K562 (cell line): ENCODE data around the gene PDE6G. TPM values are rescaled to one million over a fixed set of nuclear protein-coding genes. Genes with fewer than 3 reads are reported as not detected.

Source experiments
- ATAC-seq: fragments of 200-7000 bp; cut with Tn5 transposase; 3 replicates; pipeline ENCODE4 v1.9.1; 2020; ENCODE audit warnings: moderate library complexity
- BruUV-seq: library from RNA; stranded (reverse); fragments of 400-500 nt; replicated peaks from 2 replicates; lab custom pipeline; 2021; lab: Mats Ljungman, UMichigan
- CTCF ChIA-PET: fragments of 300-600 bp; formaldehyde crosslinking; extraction: SDS; loops from one replicate; lab custom pipeline; 2021; ENCODE audit warnings: low intra/inter-chr PET ratio; lab: Yijun Ruan, JAX
- POLR2A ChIA-PET: fragments of 300-600, 350-650 bp; sonication (Branson Sonifier 250); formaldehyde crosslinking; extraction: SDS; loops from one replicate; lab custom pipeline; 2021; ENCODE audit warnings: antibody characterized with exemption, inconsistent platforms; lab: Yijun Ruan, JAX
- DNase-seq, 4 experiments: peaks; one replicate each; pipeline versions ENCODE4 v3.0.0 to v3.0.0-alpha.2; 2011 to 2018; ENCODE audit warnings: low spot score in 3 of 4, mixed read lengths in 3 of 4; ENCODE audit errors: extremely low read depth in 1 of 4
- FAIRE-seq: peaks from 2 replicates; lab custom pipeline; 2011; peaks lifted over from hg19 to GRCh38; lab: Jason Lieb, UNC
- H2AFZ ChIP-seq: 2 replicates; pipeline ENCODE4 v1.6.0; 2011; ENCODE audit warnings: low read depth, low read length, control low read depth, inconsistent platforms
- H3K27ac ChIP-seq: fragments of 200-600 bp; 3 replicates; pipeline ENCODE4 v1.8.0; 2011; ENCODE audit warnings: low read depth, mild to moderate bottlenecking, control low read depth, inconsistent platforms, low read length, moderate library complexity, mixed read lengths; ENCODE audit errors: extremely low read depth
- H3K27me3 ChIP-seq, 2 experiments: fragments of 300-600 bp in 1 of 2; 2 replicates in 1 of 2; 3 replicates in 1 of 2; pipeline versions ENCODE4 v1.6.0 to v1.8.0; 2011; ENCODE audit warnings: inconsistent platforms in 2 of 2, low read length in 2 of 2, mild to moderate bottlenecking in 1 of 2, mixed read lengths in 1 of 2, moderate library complexity in 1 of 2; ENCODE audit not compliant: control insufficient read depth in 2 of 2, insufficient read depth in 2 of 2
- H3K36me3 ChIP-seq: fragments of 300-600 bp; 3 replicates; pipeline ENCODE4 v1.8.0; 2011; ENCODE audit warnings: mild to moderate bottlenecking, low read length, inconsistent platforms; ENCODE audit not compliant: control insufficient read depth, insufficient read depth
- H3K4me1 ChIP-seq, 2 experiments: fragments of 200-600 bp in 1 of 2; replicated peaks in 1 of 2; 2 replicates in 1 of 2; 3 replicates in 1 of 2; pipeline versions ENCODE4 v1.5.1 to v1.8.0; 2011; ENCODE audit warnings: inconsistent platforms in 2 of 2, low read length in 2 of 2, mild to moderate bottlenecking in 1 of 2, mixed read lengths in 1 of 2, moderate library complexity in 1 of 2; ENCODE audit not compliant: control insufficient read depth in 2 of 2, insufficient read depth in 2 of 2
- H3K4me2 ChIP-seq: 2 replicates; pipeline ENCODE4 v1.6.1; 2011; ENCODE audit warnings: low read length, control low read depth, inconsistent platforms, mixed read lengths; ENCODE audit not compliant: insufficient read depth
- H3K4me3 ChIP-seq: fragments of 200-600 bp; sonication (generic), shearing (Covaris generic); 2 replicates; pipeline ENCODE4 v1.5.1; 2016; ENCODE audit warnings: control low read depth, inconsistent platforms
- H3K79me2 ChIP-seq: fragments of 200-600 bp; 3 replicates; pipeline ENCODE4 v1.8.0; 2011; ENCODE audit warnings: low read length, inconsistent platforms; ENCODE audit not compliant: control insufficient read depth, insufficient read depth
- H3K9ac ChIP-seq, 2 experiments: 2 replicates each; pipeline versions ENCODE4 v1.6.0 to v1.6.1; 2011; ENCODE audit warnings: low read depth in 2 of 2, low read length in 2 of 2, control low read depth in 1 of 2, inconsistent platforms in 1 of 2, mild to moderate bottlenecking in 1 of 2, mixed read lengths in 1 of 2; ENCODE audit not compliant: insufficient read depth in 1 of 2
- H3K9me1 ChIP-seq: one replicate; pipeline ENCODE4 v1.6.0; 2011; ENCODE audit warnings: inconsistent platforms, mild to moderate bottlenecking, low read length, moderate library complexity; ENCODE audit not compliant: control insufficient read depth, insufficient read depth
- H3K9me3 ChIP-seq: replicated peaks from 2 replicates; pipeline ENCODE4 v1.5.1; 2011; ENCODE audit warnings: low read depth, low read length, inconsistent platforms; ENCODE audit not compliant: control insufficient read depth, insufficient read depth
- H4K20me1 ChIP-seq: replicated peaks from 2 replicates; pipeline ENCODE4 v1.6.1; 2011; ENCODE audit warnings: low read length, inconsistent platforms, mixed read lengths; ENCODE audit not compliant: control insufficient read depth, insufficient read depth
- BCL6 ChIP-seq: fragments of 250-450 bp; sonication (Bioruptor Pico); IDR thresholded peaks from 2 replicates; pipeline ENCODE4 v1.4.0; 2020
- HMGN3 ChIP-seq: IDR thresholded peaks from 2 replicates; pipeline ENCODE4 v1.6.1; 2011; ENCODE audit warnings: borderline replicate concordance, low read depth, mild to moderate bottlenecking, mixed read lengths, low read length; ENCODE audit not compliant: insufficient read length; ENCODE audit errors: extremely low read depth
- NCOA4 ChIP-seq: fragments of 450-650 bp; IDR thresholded peaks from 2 replicates; pipeline ENCODE4 v1.6.1; 2018; ENCODE audit warnings: mild to moderate bottlenecking; ENCODE audit not compliant: partially characterized antibody
- PCBP1 ChIP-seq: fragments of 200-400 bp; formaldehyde crosslinking; IDR thresholded peaks from 2 replicates; pipeline ENCODE4 v1.6.1; 2018; ENCODE audit warnings: mild to moderate bottlenecking, low read depth, low read length; ENCODE audit not compliant: poor library complexity, severe bottlenecking
- POLR2G ChIP-seq: fragments of 200-400 bp; formaldehyde crosslinking; IDR thresholded peaks from 2 replicates; pipeline ENCODE4 v1.6.1; 2017; ENCODE audit warnings: low read depth, mild to moderate bottlenecking, antibody characterized with exemption, low read length, moderate library complexity
- SMARCE1 ChIP-seq: fragments of 450-650 bp; IDR thresholded peaks from 2 replicates; pipeline ENCODE4 v1.7.1; 2016; ENCODE audit warnings: mild to moderate bottlenecking
- THRA ChIP-seq: fragments of 450-650 bp; IDR thresholded peaks from 2 replicates; pipeline ENCODE4 v1.6.1; 2017; ENCODE audit warnings: mild to moderate bottlenecking, moderate library complexity
- ZKSCAN1 ChIP-seq: fragments of 150-350 bp; IDR thresholded peaks from 2 replicates; pipeline ENCODE4 v1.6.1; 2016; ENCODE audit warnings: low read depth, low read length
- WGBS: fragments of 100-300 bp; shearing (Covaris generic); methylation state at CpG from one replicate; pipeline ENCODE4 v1.1.6; 2016; ENCODE audit warnings: low coverage, mixed read lengths; ENCODE audit not compliant: insufficient coverage; ENCODE audit errors: missing lambda C conversion rate; 5-methylcytosine and 5-hydroxymethylcytosine counted together
- in situ Hi-C: fragments of 300-500 bp; cut with MboI; formaldehyde crosslinking; loops from 4 replicates; pipeline ENCODE4 v1.15.0; 2018; ENCODE audit warnings: inconsistent platforms, mixed read lengths
- intact Hi-C: fragments of 100-400 bp; cut with micrococcal nuclease; formaldehyde crosslinking; loops from 2 replicates; pipeline ENCODE4 v1.14.2; 2022
- polyA plus RNA-seq, 8 experiments: library from polyadenylated mRNA; depleted of rRNA in 4 of 8; stranded (reverse) in 5 of 8; unstranded in 3 of 8; fragments of >200 nt; fragmentation: Nextera tagmentation in 2 of 8; fragmentation: Illumina TruSeq in 1 of 8; extraction: Ambion mirVana in 2 of 8; extraction: Trizol in 1 of 8; gene quantifications; 2 replicates each; pipeline versions ENCODE4 v1.2.1 to v1.2.3, GENCODE V29; 2011 to 2014; ENCODE audit warnings: inconsistent platforms in 1 of 8, missing spikeins in 1 of 8
- total RNA-seq, 7 experiments: library from RNA; depleted of rRNA in 6 of 7; stranded (reverse); fragments of >200 nt in 6 of 7; fragmentation: Illumina TruSeq in 2 of 7; extraction: Trizol in 2 of 7; gene quantifications; 2 replicates each; pipeline versions ENCODE4 v1.2.1 to v1.2.3, GENCODE V29; 2011 to 2021; ENCODE audit warnings: low replicate concordance in 1 of 7
- TF ChIP-seq, protein P1 (sequence below): fragments of 250-450 bp; sonication (Bioruptor Pico); IDR thresholded peaks from 2 replicates; pipeline ENCODE4 v1.8.0; 2022; ENCODE audit warnings: moderate library complexity, mild to moderate bottlenecking, inconsistent platforms
- TF ChIP-seq, protein P2 (sequence below): fragments of 250-450 bp; sonication (Bioruptor Pico); IDR thresholded peaks from 2 replicates; pipeline ENCODE4 v1.5.0; 2021; ENCODE audit warnings: mild to moderate bottlenecking, borderline replicate concordance

Gene PDE6G
- total and polyA plus RNA-seq, 9 of the 15 experiments (the other 6 are each of a cell fraction or from before 2014, with no cell fraction given): 0.14 to 0.59 TPM; not detected in 7

GRCh38 chr17:81608605-81609004, 47.7 kb downstream of the PDE6G start:
- H3K79me2 ChIP-seq: peaks cover 38% of the 10 kb centered on the region
- DNase-seq (no peak), FAIRE-seq (no peak), ATAC-seq (no peak)
- no peak overlapping the region for H3K27ac ChIP-seq
- H3K4me3 ChIP-seq: no peak overlapping the region
- H3K9me1 ChIP-seq: no peaks in the 10 kb centered on the region
- no peaks in the 10 kb centered on the region for H3K4me1 ChIP-seq
- CTCF ChIA-PET: no interaction called here
- POLR2A ChIA-PET: interaction anchor here (0.7 to 1.6 kb wide), 5 partner anchors 12 to 177 kb away, joined by 3 to 4 read pairs (median 3); no protein-coding TSS in a partner anchor
- WGBS: 88% methylated on average over 13 of the region's 13 CpGs
- no TSS peak for BruUV-seq
- H3K9me3 ChIP-seq: no peaks in the 10 kb centered on the region
- peaks cover 88% of the 10 kb centered on the region for H3K36me3 ChIP-seq
- H3K9ac ChIP-seq: peak overlapping the region in 1 of 2 experiments; percentile 77; a peak in 1 of 4 replicates
- intact Hi-C loops (no loop called here), in situ Hi-C loops (no loop called here)
- TF ChIP-seq ZKSCAN1: no peak
- 0 out of 2 replicates have a peak, but pooled peaks have one; percentile 34 for TF ChIP-seq POLR2G
- H3K4me2 ChIP-seq: no peak overlapping the region
- peaks cover 5% of the 10 kb centered on the region; the same call in 1 of the 2 replicates for H4K20me1 ChIP-seq
- H2AFZ ChIP-seq: no peak overlapping the region
- no peaks in the 10 kb centered on the region for H3K27me3 ChIP-seq

GRCh38 chr17:81608082-81608481, 48.3 kb downstream of the PDE6G start:
- ATAC-seq (no peak), DNase-seq (no peak), FAIRE-seq (no peak)
- no peaks in the 10 kb centered on the region for H3K4me1 ChIP-seq
- H2AFZ ChIP-seq: no peak overlapping the region
- no peaks in the 10 kb centered on the region for H3K9me1 ChIP-seq
- POLR2A ChIA-PET: interaction anchor here (1.0 to 1.6 kb wide), 4 partner anchors 12 to 37 kb away, joined by 3 to 4 read pairs (median 4); no protein-coding TSS in a partner anchor
- peaks cover 32% of the 10 kb centered on the region for H3K79me2 ChIP-seq
- H3K27me3 ChIP-seq: no peaks in the 10 kb centered on the region
- no peak overlapping the region for H3K4me2 ChIP-seq
- 0 out of 4 replicates have a peak overlapping the region, but pooled peaks of 1 of the 2 experiments have one; percentile 20 for H3K9ac ChIP-seq
- CTCF ChIA-PET: no interaction called here
- H3K36me3 ChIP-seq: peaks cover 88% of the 10 kb centered on the region
- no peaks in the 10 kb centered on the region for H3K9me3 ChIP-seq
- intact Hi-C loops: no loop called here
- H4K20me1 ChIP-seq: peaks cover 5% of the 10 kb centered on the region; the same call in 1 of the 2 replicates
- no TSS peak for BruUV-seq
- WGBS: 96% methylated on average over 4 of the region's 4 CpGs
- H3K4me3 ChIP-seq: no peak overlapping the region
- in situ Hi-C loops: no loop called here
- H3K27ac ChIP-seq: no peak overlapping the region
- TF ChIP-seq THRA (no peak), NCOA4 (no peak), BCL6 (CRISPR knock-in tag) (no peak), PCBP1 (no peak), HMGN3 (no peak), SMARCE1 (no peak)
- TF ChIP-seq, protein P1, sequence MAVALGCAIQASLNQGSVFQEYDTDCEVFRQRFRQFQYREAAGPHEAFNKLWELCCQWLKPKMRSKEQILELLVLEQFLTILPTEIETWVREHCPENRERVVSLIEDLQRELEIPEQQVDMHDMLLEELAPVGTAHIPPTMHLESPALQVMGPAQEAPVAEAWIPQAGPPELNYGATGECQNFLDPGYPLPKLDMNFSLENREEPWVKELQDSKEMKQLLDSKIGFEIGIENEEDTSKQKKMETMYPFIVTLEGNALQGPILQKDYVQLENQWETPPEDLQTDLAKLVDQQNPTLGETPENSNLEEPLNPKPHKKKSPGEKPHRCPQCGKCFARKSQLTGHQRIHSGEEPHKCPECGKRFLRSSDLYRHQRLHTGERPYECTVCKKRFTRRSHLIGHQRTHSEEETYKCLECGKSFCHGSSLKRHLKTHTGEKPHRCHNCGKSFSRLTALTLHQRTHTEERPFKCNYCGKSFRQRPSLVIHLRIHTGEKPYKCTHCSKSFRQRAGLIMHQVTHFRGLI (CRISPR knock-in tag): no peak
- TF ChIP-seq, protein P2, sequence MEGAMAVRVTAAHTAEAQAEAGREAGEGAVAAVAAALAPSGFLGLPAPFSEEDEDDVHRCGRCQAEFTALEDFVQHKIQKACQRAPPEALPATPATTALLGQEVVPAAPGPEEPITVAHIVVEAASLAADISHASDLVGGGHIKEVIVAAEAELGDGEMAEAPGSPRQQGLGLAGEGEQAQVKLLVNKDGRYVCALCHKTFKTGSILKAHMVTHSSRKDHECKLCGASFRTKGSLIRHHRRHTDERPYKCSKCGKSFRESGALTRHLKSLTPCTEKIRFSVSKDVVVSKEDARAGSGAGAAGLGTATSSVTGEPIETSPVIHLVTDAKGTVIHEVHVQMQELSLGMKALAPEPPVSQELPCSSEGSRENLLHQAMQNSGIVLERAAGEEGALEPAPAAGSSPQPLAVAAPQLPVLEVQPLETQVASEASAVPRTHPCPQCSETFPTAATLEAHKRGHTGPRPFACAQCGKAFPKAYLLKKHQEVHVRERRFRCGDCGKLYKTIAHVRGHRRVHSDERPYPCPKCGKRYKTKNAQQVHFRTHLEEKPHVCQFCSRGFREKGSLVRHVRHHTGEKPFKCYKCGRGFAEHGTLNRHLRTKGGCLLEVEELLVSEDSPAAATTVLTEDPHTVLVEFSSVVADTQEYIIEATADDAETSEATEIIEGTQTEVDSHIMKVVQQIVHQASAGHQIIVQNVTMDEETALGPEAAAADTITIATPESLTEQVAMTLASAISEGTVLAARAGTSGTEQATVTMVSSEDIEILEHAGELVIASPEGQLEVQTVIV (CRISPR knock-in tag): no peak
